Activated naive CD4-positive, alpha-beta T cell treated with anti-CD3 and anti-CD28 coated beads, Interleukin-2, amount 10 ng/mL, durations not matched to agents 7 days and 5 days (primary cell): ENCODE measurements around the gene RDH11.

Experiments used
- CTCF ChIA-PET: fragments of 350-600 bp; sonication (Branson Sonifier 250); formaldehyde crosslinking; loops from one replicate; lab custom pipeline; 2021; ENCODE audit warnings: antibody characterized with exemption; lab: Charles Lee
- DNase-seq: peaks from one replicate; pipeline ENCODE4 v3.0.0-alpha.2; 2020
- H3K27ac Mint-ChIP-seq: one replicate; pipeline ENCODE4 v1.8.0; 2021; ENCODE audit warnings: mild to moderate bottlenecking, moderate library complexity, mixed read lengths
- H3K27me3 Mint-ChIP-seq: one replicate; pipeline ENCODE4 v1.8.0; 2021; ENCODE audit warnings: mild to moderate bottlenecking, mixed read lengths
- H3K36me3 Mint-ChIP-seq: one replicate; pipeline ENCODE4 v1.8.0; 2021; ENCODE audit warnings: mixed read lengths
- H3K4me1 Mint-ChIP-seq: one replicate; pipeline ENCODE4 v1.8.0; 2021; ENCODE audit warnings: mixed read lengths
- H3K4me3 Mint-ChIP-seq: one replicate; pipeline ENCODE4 v1.8.0; 2021; ENCODE audit warnings: mild to moderate bottlenecking, moderate library complexity, mixed read lengths
- H3K9me3 Mint-ChIP-seq: one replicate; pipeline ENCODE4 v1.8.0; 2021; ENCODE audit warnings: mixed read lengths

Gene RDH11

GRCh38 chr14:67652189-67652588 lies 43.4 kb downstream of the RDH11 start:
- Mint-ChIP-seq H3K4me1 (no peaks in the 10 kb centered on the region), H3K36me3 (peaks cover 35% of the 10 kb centered on the region), H3K4me3 (no peak overlapping the region), H3K9me3 (no peaks in the 10 kb centered on the region), H3K27ac (no peak overlapping the region), H3K27me3 (no peaks in the 10 kb centered on the region)
- no peak for DNase-seq
- CTCF ChIA-PET = no interaction called here

GRCh38 chr14:67650694-67651093 lies 44.9 kb downstream of the RDH11 start:
- CTCF ChIA-PET = no interaction called here
- H3K9me3 Mint-ChIP-seq = no peaks in the 10 kb centered on the region
- no peak overlapping the region for H3K4me3 Mint-ChIP-seq
- H3K36me3 Mint-ChIP-seq = peaks cover 36% of the 10 kb centered on the region
- no peak for DNase-seq
- H3K27ac Mint-ChIP-seq = no peak overlapping the region
- no peaks in the 10 kb centered on the region for H3K27me3 Mint-ChIP-seq
- no peaks in the 10 kb centered on the region for H3K4me1 Mint-ChIP-seq

- H3K4me3 Mint-ChIP-seq = no peak overlapping the region
- H3K27me3 Mint-ChIP-seq = no peaks in the 10 kb centered on the region
- no peak for DNase-seq
- H3K36me3 Mint-ChIP-seq = peaks cover 36% of the 10 kb centered on the region
- CTCF ChIA-PET = no interaction called here
- H3K4me1 Mint-ChIP-seq = no peaks in the 10 kb centered on the region
- H3K27ac Mint-ChIP-seq = no peak overlapping the region
- H3K9me3 Mint-ChIP-seq = no peaks in the 10 kb centered on the region
These were observed 45.4 kb downstream of the RDH11 start for GRCh38 chr14:67650151-67650550.

- Mint-ChIP-seq H3K9me3 (no peaks in the 10 kb centered on the region), H3K4me1 (peaks cover 4% of the 10 kb centered on the region), H3K36me3 (peaks cover 32% of the 10 kb centered on the region), H3K27ac (no peak overlapping the region), H3K4me3 (no peak overlapping the region), H3K27me3 (no peaks in the 10 kb centered on the region)
- CTCF ChIA-PET = no interaction called here
- DNase-seq = no peak
These were observed 49.4 kb downstream of the RDH11 start for GRCh38 chr14:67646131-67646530.

GRCh38 chr14:67645414-67645813 lies 50.1 kb downstream of the RDH11 start:
- no peaks in the 10 kb centered on the region for H3K27me3 Mint-ChIP-seq
- no peaks in the 10 kb centered on the region for H3K9me3 Mint-ChIP-seq
- peaks cover 25% of the 10 kb centered on the region for H3K36me3 Mint-ChIP-seq
- H3K4me1 Mint-ChIP-seq = peaks cover 4% of the 10 kb centered on the region
- H3K27ac Mint-ChIP-seq = no peak overlapping the region
- CTCF ChIA-PET = interaction anchor here (1.4 kb wide), 1 partner anchor 22 kb away, joined by 3 read pairs; no protein-coding TSS in a partner anchor
- H3K4me3 Mint-ChIP-seq = no peak overlapping the region
- DNase-seq = no peak

GRCh38 chr14:67644428-67644827 lies 51.1 kb downstream of the RDH11 start:
- CTCF ChIA-PET = interaction anchor here (1.1 to 1.4 kb wide), 2 partner anchors 23 to 26 kb away, joined by 3 to 4 read pairs; no protein-coding TSS in a partner anchor
- no peak overlapping the region for H3K27ac Mint-ChIP-seq
- H3K27me3 Mint-ChIP-seq = no peaks in the 10 kb centered on the region
- peaks cover 18% of the 10 kb centered on the region for H3K36me3 Mint-ChIP-seq
- H3K4me3 Mint-ChIP-seq = no peak overlapping the region
- DNase-seq = no peak
- no peaks in the 10 kb centered on the region for H3K9me3 Mint-ChIP-seq
- peaks cover 4% of the 10 kb centered on the region for H3K4me1 Mint-ChIP-seq

- CTCF ChIA-PET = interaction anchor here (0.7 to 1.1 kb wide), 2 partner anchors 25 to 59 kb away, joined by 4 read pairs; no protein-coding TSS in a partner anchor
- Mint-ChIP-seq H3K27ac (no peak overlapping the region), H3K9me3 (no peaks in the 10 kb centered on the region), H3K36me3 (peaks cover 14% of the 10 kb centered on the region), H3K4me3 (no peak overlapping the region), H3K27me3 (no peaks in the 10 kb centered on the region), H3K4me1 (peaks cover 4% of the 10 kb centered on the region)
- DNase-seq = no peak
These were observed 51.9 kb downstream of the RDH11 start for GRCh38 chr14:67643713-67644112.

GRCh38 chr14:67641902-67642749 lies 53.4 kb downstream of the RDH11 start:
- Mint-ChIP-seq H3K4me3 (no peak overlapping the region), H3K4me1 (peaks cover 4% of the 10 kb centered on the region), H3K27me3 (no peaks in the 10 kb centered on the region), H3K27ac (no peak overlapping the region), H3K36me3 (peaks cover 10% of the 10 kb centered on the region), H3K9me3 (no peaks in the 10 kb centered on the region)
- DNase-seq = no peak
- CTCF ChIA-PET = interaction anchor here (1.1 to 1.3 kb wide), 4 partner anchors 11 to 62 kb away, joined by 3 read pairs; no protein-coding TSS in a partner anchor

- CTCF ChIA-PET = interaction anchor here (1.2 to 1.3 kb wide), 3 partner anchors 12 to 22 kb away, joined by 3 read pairs; no protein-coding TSS in a partner anchor
- H3K4me3 Mint-ChIP-seq = no peak overlapping the region
- no peak overlapping the region for H3K27ac Mint-ChIP-seq
- H3K27me3 Mint-ChIP-seq = no peaks in the 10 kb centered on the region
- peaks cover 7% of the 10 kb centered on the region for H3K36me3 Mint-ChIP-seq
- H3K4me1 Mint-ChIP-seq = peaks cover 4% of the 10 kb centered on the region
- no peaks in the 10 kb centered on the region for H3K9me3 Mint-ChIP-seq
- DNase-seq = no peak
These were observed 54.1 kb downstream of the RDH11 start for GRCh38 chr14:67641480-67641879.

GRCh38 chr14:67638642-67639041 lies 56.9 kb downstream of the RDH11 start:
- H3K27ac Mint-ChIP-seq = no peak overlapping the region

GRCh38 chr14:67636361-67636919 lies 59.1 kb downstream of the RDH11 start:
- Mint-ChIP-seq H3K4me3 (no peak overlapping the region), H3K27me3 (no peaks in the 10 kb centered on the region), H3K4me1 (no peaks in the 10 kb centered on the region), H3K9me3 (no peaks in the 10 kb centered on the region), H3K36me3 (no peaks in the 10 kb centered on the region), H3K27ac (no peak overlapping the region)
- DNase-seq = no peak
- CTCF ChIA-PET = interaction anchor here (1.3 kb wide), 1 partner anchor 18 kb away, joined by 4 read pairs; no protein-coding TSS in a partner anchor

More at GRCh38 chr14:67638642-67639041, 56.9 kb downstream of the RDH11 start:
- no peak overlapping the region for H3K4me3 Mint-ChIP-seq
- H3K4me1 Mint-ChIP-seq = peaks cover 4% of the 10 kb centered on the region
- DNase-seq = no peak
- CTCF ChIA-PET = no interaction called here
- no peaks in the 10 kb centered on the region for H3K9me3 Mint-ChIP-seq
- peaks cover 5% of the 10 kb centered on the region for H3K36me3 Mint-ChIP-seq
- no peaks in the 10 kb centered on the region for H3K27me3 Mint-ChIP-seq

GRCh38 chr14:67633451-67634147 lies 62.0 kb downstream of the RDH11 start:
- Mint-ChIP-seq H3K9me3 (no peaks in the 10 kb centered on the region), H3K27me3 (no peaks in the 10 kb centered on the region), H3K4me1 (no peaks in the 10 kb centered on the region), H3K4me3 (no peak overlapping the region), H3K27ac (no peak overlapping the region), H3K36me3 (no peaks in the 10 kb centered on the region)
- CTCF ChIA-PET = interaction anchor here (1.3 kb wide), 1 partner anchor 34 kb away, joined by 3 read pairs; no protein-coding TSS in a partner anchor
- DNase-seq = no peak

- CTCF ChIA-PET = interaction anchor here (0.6 to 1.8 kb wide), 3 partner anchors 10 to 211 kb away, joined by 3 to 6 read pairs (median 5); no protein-coding TSS in a partner anchor
- H3K27ac Mint-ChIP-seq = no peak overlapping the region
These were observed 64.6 kb downstream of the RDH11 start for GRCh38 chr14:67630938-67631337.

GRCh38 chr14:67630186-67630585 lies 65.4 kb downstream of the RDH11 start:
- Mint-ChIP-seq H3K27ac (no peak overlapping the region), H3K36me3 (no peaks in the 10 kb centered on the region), H3K9me3 (no peaks in the 10 kb centered on the region), H3K27me3 (no peaks in the 10 kb centered on the region), H3K4me3 (no peak overlapping the region), H3K4me1 (no peaks in the 10 kb centered on the region)
- CTCF ChIA-PET = interaction anchor here (1.8 kb wide), 1 partner anchor 10 kb away, joined by 5 read pairs; no protein-coding TSS in a partner anchor
- DNase-seq = no peak

More at GRCh38 chr14:67630938-67631337, 64.6 kb downstream of the RDH11 start:
- Mint-ChIP-seq H3K36me3 (no peaks in the 10 kb centered on the region), H3K4me1 (no peaks in the 10 kb centered on the region), H3K9me3 (no peaks in the 10 kb centered on the region), H3K4me3 (no peak overlapping the region), H3K27me3 (no peaks in the 10 kb centered on the region)
- no peak for DNase-seq
